GM12875 (cell line): ENCODE data around the gene C3orf52.

Experiments
- H3K4me3 ChIP-seq: one replicate; pipeline ENCODE4 v1.5.1; 2011; ENCODE audit warnings: low read depth, low read length, control low read depth
- CTCF ChIP-seq: IDR thresholded peaks from 2 replicates; pipeline ENCODE4 v1.5.1; 2011; ENCODE audit warnings: low read depth, mild to moderate bottlenecking, control low read depth, inconsistent platforms, low read length, moderate library complexity, borderline replicate concordance; ENCODE audit not compliant: insufficient read depth

The C3orf52 gene

GRCh38 chr3:112095731-112096130 lies 9.5 kb downstream of the C3orf52 start:
- H3K4me3 ChIP-seq, result no peak overlapping the region

GRCh38 chr3:112096176-112096575 lies 10.0 kb downstream of the C3orf52 start:
- H3K4me3 ChIP-seq, result no peak overlapping the region
- TF ChIP-seq CTCF, result no peak

More at GRCh38 chr3:112095731-112096130, 9.5 kb downstream of the C3orf52 start:
- TF ChIP-seq CTCF, result no peak

GRCh38 chr3:112097378-112097777 lies 11.2 kb downstream of the C3orf52 start:
- TF ChIP-seq CTCF, result no peak
- no peak overlapping the region for H3K4me3 ChIP-seq

GRCh38 chr3:112101916-112102315 lies 15.7 kb downstream of the C3orf52 start:
- no peak for TF ChIP-seq CTCF
- no peak overlapping the region for H3K4me3 ChIP-seq

GRCh38 chr3:112104774-112105173 lies 18.6 kb downstream of the C3orf52 start:
- no peak overlapping the region for H3K4me3 ChIP-seq
- TF ChIP-seq CTCF, result no peak

- no peak for TF ChIP-seq CTCF
- no peak overlapping the region for H3K4me3 ChIP-seq
Measured at GRCh38 chr3:112109322-112109721, 23.1 kb downstream of the C3orf52 start.

GRCh38 chr3:112111785-112112402 lies 25.7 kb downstream of the C3orf52 start:
- no peak overlapping the region for H3K4me3 ChIP-seq
- TF ChIP-seq CTCF, result peak; percentile 80
